ENCODE results near the gene CILP.

Gene CILP

DNA sequence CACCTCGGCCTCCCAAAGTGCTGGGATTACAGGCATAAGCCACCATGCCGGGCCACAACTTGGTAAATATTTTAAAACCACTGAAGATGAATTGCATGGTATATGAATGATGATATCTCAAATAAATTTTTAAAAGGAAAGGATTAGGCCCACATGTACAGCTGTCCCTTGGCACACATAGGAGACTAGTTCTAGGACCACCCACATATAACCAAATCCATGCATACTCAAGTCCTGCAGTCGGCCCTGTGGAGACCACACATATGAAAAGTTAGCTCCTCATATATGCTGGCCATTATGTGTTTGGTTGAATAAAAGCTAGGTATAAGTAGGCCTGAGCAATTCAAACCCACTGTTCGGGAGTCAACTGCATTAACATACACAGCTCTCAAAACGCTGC lies 36.8 kb downstream of the CILP start:
- DNase-seq = no peak
- TF ChIP-seq GATA1 (IDR thresholded peaks at IDR 0.05; ENCODE audit: low read depth, low read length) (no peak), POLR2A (IDR thresholded peaks at IDR 0.05; ENCODE audit: low read length) (no peak)

DNA sequence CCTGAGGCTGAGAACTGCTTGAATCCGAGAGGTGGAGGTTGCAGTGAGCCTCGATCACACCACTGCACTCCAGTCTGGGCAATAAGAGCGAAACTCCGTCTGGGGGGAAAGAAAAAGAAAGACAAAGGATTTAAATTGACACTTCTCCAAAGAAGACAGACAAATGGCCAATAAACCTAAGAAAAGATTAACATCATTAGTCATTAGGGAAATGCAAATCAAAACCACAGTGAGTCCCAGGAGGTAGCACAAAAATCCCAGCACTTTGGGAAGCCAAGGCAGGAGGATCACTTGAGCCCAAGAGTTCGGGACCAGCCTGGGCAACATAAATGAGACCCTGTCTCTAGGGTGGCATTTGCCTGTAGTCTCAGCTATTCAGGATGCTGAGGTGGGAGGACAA lies 38.7 kb downstream of the CILP start:
- TF ChIP-seq GATA1 (IDR thresholded peaks at IDR 0.05; ENCODE audit: low read depth, low read length) (no peak), POLR2A (IDR thresholded peaks at IDR 0.05; ENCODE audit: low read length) (no peak)
- DNase-seq = no peak

DNA sequence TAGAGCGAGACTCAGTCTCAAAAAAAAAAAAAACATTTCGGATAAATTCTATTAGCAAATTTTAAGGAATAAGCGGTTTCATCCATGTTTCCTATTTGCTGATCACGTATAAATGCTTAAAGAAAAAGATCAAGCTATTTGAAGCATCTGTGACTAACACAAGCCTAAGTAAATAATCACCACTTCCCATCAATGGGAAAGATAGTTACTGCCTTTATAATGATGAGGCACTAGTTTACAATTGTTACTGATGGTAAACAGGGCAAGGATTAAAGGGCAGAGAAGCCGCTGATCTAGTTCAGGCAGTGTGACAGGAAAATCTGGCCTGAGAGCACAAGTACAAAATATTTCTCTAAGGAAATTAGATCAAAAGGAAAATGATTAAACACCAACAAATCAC lies 39.8 kb downstream of the CILP start:
- TF ChIP-seq GATA1 (IDR thresholded peaks at IDR 0.05; ENCODE audit: low read depth, low read length) (no peak), POLR2A (IDR thresholded peaks at IDR 0.05; ENCODE audit: low read length) (no peak)
- no peak for DNase-seq

DNA sequence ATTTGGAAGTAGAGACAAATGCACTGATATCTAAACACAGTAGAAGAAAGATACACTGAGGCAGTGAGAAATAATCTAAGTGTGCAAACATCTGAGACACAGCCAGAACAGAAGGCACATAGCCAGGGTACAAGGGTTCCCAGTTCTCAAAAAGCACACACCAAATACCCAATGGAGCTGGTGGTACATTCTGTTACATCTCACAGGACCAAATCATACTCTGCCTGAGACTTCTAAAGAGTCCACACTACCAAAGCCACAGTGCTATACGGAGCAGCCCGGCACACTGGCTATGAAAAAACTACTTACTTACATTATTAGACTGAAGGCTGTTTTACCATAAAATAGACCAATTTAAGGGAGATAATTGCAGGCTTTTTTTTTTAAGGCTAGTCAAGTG lies 45.4 kb downstream of the CILP start:
- no peak for TF ChIP-seq POLR2A (IDR thresholded peaks at IDR 0.05; ENCODE audit: low read length)
- no peak for TF ChIP-seq GATA1 (IDR thresholded peaks at IDR 0.05; ENCODE audit: low read depth, low read length)
- no peak for DNase-seq

DNA sequence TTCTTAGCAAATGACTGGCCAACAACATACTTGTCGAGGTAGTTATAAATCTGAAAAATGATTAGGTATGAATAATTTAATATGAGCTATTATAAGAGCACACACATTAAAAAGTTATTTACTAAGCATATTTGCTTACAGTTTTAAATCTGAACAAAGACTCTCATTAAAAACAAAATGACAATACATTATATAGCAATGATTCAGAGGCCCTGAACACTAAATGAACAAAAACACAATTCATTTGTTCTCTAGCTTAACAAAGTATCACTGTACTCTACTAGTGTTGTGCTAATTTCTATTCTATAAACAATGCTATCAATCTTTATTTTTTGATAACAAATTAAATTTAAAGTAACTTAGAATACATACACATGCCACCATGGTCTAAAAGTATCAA lies 47.1 kb downstream of the CILP start:
- DNase-seq = no peak
- no peak for TF ChIP-seq POLR2A (IDR thresholded peaks at IDR 0.05; ENCODE audit: low read length)
- TF ChIP-seq GATA1 (IDR thresholded peaks at IDR 0.05; ENCODE audit: low read depth, low read length) = no peak

DNA sequence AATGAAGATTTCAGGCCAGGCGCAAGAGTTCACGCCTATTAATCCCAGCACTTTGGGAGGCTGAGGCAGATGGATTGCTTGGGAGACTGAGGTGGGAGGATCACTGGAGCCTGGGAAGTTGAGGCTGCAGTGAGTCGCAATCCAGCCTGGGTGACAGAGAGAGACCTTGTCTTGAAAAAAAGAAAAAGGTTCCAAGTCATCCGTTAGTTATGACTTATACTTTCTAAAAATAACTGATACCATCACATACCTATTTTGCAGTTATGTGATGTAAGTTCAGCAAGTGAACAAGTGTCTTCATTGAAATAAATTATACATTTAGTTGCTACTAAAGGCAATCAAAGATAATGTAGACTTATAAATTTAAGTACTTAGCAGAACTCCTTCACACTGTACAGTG lies 48.2 kb downstream of the CILP start:
- TF ChIP-seq POLR2A (IDR thresholded peaks at IDR 0.05; ENCODE audit: low read length) (no peak), GATA1 (IDR thresholded peaks at IDR 0.05; ENCODE audit: low read depth, low read length) (no peak)
- DNase-seq = no peak

DNA sequence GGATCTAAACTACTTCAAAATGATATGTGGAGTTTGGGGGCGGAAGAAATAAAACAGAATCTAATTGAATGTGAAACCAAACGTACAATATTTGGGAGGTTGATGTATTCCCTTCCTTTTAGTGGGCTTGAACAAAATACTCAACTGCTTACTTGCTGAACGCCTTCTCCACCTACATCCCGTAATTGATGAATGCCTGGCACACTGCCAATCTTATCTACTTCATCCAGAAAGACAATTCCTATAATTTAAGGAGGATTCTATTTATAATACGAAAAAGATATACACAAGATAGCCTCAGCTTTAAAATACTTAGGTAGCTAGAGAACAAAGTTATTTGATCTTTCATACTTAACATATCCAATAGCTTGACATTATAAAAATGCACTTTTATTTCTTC lies 54.6 kb downstream of the CILP start:
- no peak for TF ChIP-seq POLR2A (IDR thresholded peaks at IDR 0.05; ENCODE audit: low read length)
- no peak for TF ChIP-seq GATA1 (IDR thresholded peaks at IDR 0.05; ENCODE audit: low read depth, low read length)
- peak in 1 of 2 experiments; percentile 11 for DNase-seq

DNA sequence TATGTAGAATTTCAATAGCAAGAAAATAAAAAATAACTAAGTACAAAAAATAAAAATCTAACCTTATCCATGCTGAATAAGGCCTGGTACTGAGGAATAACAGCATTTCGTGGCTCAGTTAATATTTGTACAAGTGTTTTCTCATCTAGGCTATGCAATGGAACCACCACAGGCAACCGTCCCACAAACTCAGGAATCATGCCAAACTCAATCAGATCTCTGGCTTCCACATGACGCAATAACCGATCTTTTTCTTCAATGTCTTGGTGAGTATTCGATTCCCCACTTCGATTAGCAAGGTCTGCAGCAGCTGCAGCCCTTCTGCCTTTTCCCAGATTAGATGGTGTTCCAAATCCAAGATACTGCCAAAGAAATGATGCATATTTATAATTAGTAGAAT lies 56.6 kb downstream of the CILP start:
- no peak for DNase-seq
- no peak for TF ChIP-seq GATA1 (IDR thresholded peaks at IDR 0.05; ENCODE audit: low read depth, low read length)
- TF ChIP-seq POLR2A (IDR thresholded peaks at IDR 0.05; ENCODE audit: low read length) = no peak

DNA sequence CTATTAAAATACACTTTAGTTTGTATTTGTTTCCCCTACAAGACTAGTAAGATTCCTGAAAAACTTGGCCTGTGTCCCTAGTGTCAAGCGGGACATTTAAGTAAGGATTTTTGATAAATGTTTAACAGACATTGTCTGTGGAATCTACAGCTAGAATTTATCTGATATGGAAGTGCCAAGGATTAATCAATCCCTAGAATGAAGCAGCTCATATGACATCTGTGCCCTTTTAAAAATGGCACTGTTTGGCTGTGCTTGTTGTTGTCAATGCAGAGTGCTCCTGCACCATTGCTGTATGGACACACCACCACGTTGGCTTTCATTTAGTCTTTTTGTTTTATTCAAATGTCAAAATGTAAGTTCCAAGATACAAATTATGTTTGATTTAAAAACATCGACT lies 63.4 kb downstream of the CILP start:
- DNase-seq = no peak
- TF ChIP-seq GATA1 (IDR thresholded peaks at IDR 0.05; ENCODE audit: low read depth, low read length) (no peak), POLR2A (IDR thresholded peaks at IDR 0.05; ENCODE audit: low read length) (no peak)

DNA sequence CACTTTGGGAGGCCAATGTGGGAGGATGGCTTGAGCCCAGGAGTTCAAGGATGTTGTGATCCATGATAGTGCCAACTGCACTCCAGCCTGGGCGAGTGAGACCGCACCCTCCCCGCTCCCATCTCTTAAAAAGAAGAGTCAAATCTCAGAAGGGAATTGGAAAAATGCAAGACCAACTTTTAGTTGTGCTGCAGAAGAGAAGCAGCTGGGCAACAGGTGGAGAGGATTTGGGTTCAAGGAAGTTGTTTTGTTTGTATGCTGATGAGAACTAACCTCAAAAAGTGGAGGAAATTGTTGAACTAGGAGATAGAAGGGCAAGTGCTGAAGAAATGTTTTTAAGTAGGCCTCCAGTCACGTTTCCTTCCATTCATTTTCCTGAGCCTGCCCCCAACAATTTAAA lies 64.8 kb downstream of the CILP start:
- no peak for DNase-seq
- TF ChIP-seq GATA1 (IDR thresholded peaks at IDR 0.05; ENCODE audit: low read depth, low read length) = no peak
- no peak for TF ChIP-seq POLR2A (IDR thresholded peaks at IDR 0.05; ENCODE audit: low read length)
